LoVo (cell line): ENCODE data around the gene TP53BP1.
A peak's percentile ranks its signal among the peaks of the same experiment; 100 is the strongest.

Experiments
- DNase-seq: peaks from one replicate; pipeline ENCODE4 v3.0.0-alpha.2; 2016; ENCODE audit warnings: low spot score

TP53BP1 gene

DNA sequence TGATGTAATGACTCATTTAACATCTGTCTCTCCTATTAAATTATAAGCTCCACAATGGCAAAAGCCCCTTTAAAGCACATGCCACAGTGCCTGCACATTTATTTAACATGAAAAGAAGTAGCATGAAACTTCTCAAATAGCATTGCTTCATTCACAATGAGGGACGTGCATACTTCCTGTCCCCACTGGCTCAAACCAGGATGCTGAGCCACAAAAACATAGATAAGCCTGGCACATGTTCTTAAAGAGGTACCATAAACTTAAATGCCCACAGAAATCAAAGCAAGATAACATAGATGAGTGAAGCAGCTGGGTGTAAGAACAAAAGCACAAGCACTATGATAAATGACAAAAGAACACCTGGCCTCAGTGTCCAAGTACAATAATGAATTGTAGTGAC, 3.8 kb downstream of the TP53BP1 start:
- no peak for DNase-seq

DNA sequence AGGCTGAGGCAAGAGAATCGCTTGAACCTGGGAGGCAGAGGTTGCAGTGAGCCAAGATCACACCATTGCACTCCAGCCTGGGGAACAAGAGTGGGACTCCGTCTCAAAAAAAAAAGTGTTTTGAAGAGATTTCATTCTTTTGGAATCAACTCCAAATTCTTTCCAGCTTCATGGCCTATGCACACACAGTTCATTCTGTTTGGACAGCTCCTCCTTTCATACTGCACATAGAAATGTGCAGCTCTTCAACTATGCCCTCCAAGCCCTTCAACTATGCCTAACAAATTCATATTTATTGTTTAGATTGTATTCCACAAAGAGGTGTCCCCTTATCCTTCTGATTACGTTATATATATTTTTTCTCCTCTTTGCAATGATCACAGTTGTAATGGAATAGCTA, 4.2 kb downstream of the TP53BP1 start:
- DNase-seq = no peak

- no peak for DNase-seq
Measured at GRCh38 chr15:43487271-43487895, 5.6 kb downstream of the TP53BP1 start.

DNA sequence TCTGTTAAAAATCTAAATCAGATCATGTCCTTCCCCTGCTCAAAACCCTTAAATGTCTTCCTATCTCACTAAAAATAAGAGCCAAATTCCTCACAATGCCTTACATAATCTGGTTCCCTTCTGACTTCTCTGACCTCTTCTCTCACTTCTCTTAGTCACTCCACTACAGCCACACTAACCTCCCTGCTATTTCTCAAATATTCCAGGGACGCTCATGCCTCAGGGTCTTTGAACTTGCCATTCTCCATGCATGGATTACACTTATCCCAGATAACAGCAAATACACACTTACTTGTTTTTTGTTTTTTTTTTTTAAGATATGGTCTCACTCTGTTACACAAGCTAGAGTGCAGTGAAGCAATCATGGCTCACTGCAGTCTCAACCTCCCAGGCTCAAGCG, 8.5 kb downstream of the TP53BP1 start:
- no peak for DNase-seq

DNA sequence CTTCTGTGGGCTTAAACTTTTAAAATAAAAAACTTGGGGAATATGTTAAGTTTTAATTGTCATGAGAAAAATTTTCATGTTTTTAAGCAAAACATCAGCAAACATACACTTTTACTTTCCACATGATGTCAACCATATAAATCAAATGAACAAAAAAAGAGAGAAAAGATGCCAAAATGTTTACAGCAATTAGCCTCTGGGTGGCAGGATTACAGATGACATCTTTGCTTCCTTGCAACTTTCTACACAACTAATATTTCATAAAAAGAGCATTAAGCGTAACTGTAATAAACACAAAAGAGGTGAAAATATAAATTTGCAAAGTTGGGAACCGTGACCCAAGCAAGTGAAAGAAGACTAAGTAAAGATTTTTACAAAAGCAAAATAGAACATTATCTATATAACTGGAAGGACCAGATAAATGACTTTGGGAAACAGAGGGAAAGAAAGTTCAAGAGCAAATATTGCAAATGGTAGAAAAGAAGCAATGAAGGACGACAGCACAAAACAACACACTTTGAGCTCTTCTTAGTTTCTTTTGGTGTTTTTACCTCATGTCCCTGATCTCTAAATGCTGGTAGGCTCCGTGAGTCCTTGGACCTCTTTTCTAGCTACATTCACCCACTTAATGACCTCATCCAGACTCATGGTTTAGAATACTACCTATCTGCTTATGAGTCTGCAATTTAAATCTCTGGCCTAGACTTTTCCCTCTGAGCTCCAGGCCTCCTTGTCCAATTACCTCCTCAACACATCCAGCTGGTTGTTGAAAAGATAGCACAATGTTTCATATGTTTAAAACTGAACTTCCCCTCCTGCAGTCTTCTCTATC, 9.4 kb downstream of the TP53BP1 start:
- DNase-seq = no peak

DNA sequence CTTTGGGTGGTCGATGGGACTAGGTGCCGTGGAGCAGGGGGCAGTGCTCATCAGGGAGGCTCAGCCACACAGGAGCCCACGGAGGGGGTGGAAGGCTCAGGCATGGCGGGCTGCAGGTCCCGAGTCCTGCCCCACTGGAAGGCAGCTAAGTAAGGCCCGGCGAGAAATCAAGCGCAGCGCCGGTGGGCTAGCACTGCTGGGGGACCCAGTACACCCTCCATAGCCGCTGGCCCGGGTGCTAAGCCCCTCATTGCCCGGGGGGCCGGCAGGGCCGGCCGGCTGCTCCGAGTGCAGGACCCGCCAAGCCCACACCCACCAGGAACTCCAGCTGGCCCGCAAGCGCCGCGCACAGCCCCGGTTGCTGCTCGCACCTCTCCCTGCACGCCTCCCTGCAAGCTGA, 19.1 kb downstream of the TP53BP1 start:
- no peak for DNase-seq

DNA sequence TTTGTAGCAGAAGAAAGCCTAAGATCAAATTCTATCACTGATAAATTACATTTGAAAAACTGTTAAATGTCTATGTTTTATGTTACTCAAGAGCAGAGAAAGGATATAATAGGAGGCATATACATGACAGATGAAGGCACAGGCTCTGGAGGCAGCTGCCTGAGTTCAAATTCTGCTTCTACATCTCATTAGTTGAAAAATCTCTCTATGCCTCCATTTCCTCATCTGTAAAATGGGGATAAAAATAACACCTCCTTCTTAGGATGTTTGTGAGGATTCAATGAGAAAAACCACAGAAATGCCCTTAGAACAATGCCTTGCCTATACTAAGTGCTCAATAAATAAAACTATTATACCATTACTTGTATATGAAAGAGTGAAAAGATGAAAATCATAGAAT, 21.0 kb downstream of the TP53BP1 start:
- no peak for DNase-seq

GRCh38 chr15:43469867-43470266, 23.1 kb downstream of the TP53BP1 start:
- no peak for DNase-seq

DNA sequence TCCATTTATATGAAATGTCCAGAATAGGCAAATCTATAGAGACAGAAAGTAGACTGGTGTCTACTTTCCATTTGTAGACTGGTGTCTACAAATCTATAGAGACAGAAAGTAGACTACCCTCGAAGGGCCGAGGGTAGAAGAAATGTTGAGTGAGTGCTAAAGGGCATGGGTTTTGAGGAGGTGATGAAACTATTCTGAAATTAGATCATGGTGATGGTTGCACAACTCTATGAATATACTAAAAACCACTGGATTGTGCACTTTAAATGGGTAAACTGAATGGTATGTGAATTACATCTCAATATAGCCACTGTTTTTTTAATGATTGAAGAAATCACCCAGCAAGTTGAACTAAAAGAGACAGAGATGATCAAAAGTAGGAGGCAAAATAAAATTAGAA, 27.9 kb downstream of the TP53BP1 start:
- no peak for DNase-seq

DNA sequence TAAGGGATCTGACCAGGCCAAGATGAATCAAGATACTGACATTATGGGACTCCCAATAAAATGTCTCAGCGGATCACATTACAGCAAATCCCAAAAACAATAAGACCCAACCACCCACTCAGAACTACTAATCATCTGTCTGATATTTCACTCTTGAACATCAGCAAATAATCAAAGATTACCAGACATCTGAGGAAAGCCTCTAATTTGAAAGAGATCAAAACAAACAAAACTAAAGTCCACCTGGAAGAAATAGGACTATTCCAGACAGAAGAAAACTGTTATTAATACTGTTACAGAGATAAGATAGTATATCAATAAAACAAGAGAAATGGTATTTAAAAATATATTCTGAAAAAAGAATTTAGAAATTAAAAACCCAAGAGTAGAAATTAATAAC, 29.0 kb downstream of the TP53BP1 start:
- no peak for DNase-seq

DNA sequence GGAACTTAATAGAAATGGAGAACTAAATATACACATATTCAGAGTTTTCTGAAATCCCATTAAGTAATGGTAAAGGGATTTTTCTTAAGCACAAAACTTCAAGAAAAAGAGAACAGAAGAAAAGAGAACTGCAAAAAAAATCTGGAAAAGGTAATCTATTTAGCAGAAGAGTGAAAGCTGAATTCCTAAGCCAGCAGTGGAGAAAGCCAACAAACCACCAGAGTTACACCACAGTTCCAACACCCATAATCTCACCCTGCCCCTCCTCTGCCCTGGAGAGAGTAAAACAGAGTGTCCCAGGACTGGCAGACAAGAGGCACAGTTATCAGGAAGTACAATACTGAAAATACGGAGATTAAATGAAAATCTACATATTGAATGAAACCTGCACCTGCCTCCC, 29.4 kb downstream of the TP53BP1 start:
- DNase-seq = no peak

- no peak for DNase-seq
Measured at GRCh38 chr15:43449981-43450380, 43.0 kb downstream of the TP53BP1 start.

GRCh38 chr15:43446344-43446743, 46.6 kb downstream of the TP53BP1 start:
- no peak for DNase-seq

- no peak for DNase-seq
Measured at GRCh38 chr15:43441316-43441715, 51.6 kb downstream of the TP53BP1 start.

GRCh38 chr15:43440721-43441281, 52.2 kb downstream of the TP53BP1 start:
- peak; percentile 59 for DNase-seq

GRCh38 chr15:43439268-43439667, 53.7 kb downstream of the TP53BP1 start:
- no peak for DNase-seq

- no peak for DNase-seq
Measured at GRCh38 chr15:43436395-43436794, 56.6 kb downstream of the TP53BP1 start.

GRCh38 chr15:43434446-43434845, 58.5 kb downstream of the TP53BP1 start:
- DNase-seq = no peak

DNA sequence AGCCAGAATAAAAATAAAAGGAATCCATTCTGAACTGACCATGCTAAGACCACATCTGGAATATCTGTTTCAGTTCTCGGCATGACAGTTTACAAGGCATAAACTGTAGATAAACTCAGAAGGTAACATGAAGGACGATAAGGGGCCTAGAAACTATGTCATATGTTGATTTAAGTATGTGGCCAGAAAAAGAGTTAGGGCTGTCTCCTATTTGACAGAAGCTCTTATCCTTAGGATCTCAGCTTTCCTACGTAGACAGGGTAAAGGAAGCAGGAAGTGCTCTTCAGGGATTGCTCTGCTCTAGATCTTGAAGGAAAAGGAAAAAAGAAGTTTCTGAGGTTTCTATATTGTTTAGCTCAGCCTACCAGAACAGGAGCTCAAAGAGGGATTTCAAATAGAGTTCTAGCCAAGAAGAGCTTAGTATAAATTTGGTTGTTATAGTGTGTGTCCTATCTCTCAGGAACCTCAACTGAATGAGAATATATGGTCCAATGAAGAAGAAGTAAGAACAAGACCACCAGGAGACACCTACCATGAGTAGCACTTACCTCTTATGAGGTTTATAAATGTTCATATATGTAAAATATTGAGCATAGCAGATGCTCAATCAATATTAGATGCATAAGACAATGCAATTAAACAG, 59.2 kb downstream of the TP53BP1 start:
- no peak for DNase-seq

DNA sequence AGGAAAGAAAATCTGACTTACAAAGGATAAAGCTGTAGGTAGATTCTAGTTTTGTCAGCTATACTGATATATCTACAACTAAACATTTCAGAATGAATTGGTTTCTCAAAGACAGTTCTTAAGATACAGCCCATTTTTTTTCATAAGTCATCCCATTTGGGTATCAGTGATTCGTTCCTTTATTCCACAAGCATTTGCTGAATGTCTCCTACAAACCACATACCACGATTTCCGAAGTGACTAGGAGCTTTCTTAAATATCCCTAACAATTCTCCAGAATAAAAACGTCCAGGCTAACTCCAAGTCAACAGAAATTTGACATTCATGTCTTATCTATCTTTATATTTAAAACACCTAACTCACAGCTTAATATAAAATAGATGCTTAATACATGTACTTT, 59.8 kb downstream of the TP53BP1 start:
- no peak for DNase-seq

- DNase-seq = no peak
Measured at GRCh38 chr15:43429687-43430086, 63.3 kb downstream of the TP53BP1 start.

- no peak for DNase-seq
Measured at GRCh38 chr15:43423793-43424192, 69.2 kb downstream of the TP53BP1 start.

- DNase-seq = no peak
Measured at GRCh38 chr15:43420876-43421275, 72.1 kb downstream of the TP53BP1 start.
